Mucosa of gallbladder (tissue), 1 donor: ENCODE results near the gene ORM1. TPM values are rescaled to one million over a fixed set of nuclear protein-coding genes. Genes with fewer than 3 reads are reported as not detected.

Source experiments
- DNase-seq: peaks from one replicate; pipeline ENCODE4 v3.0.0-alpha.2; 2020; ENCODE audit warnings: low spot score
- total RNA-seq: library from RNA; stranded (reverse); gene quantifications from one replicate; pipeline ENCODE4 v1.2.1, GENCODE V29; 2021
- donor health status: DM: no; HTN: no; CAD: no.

The ORM1 gene
- total RNA-seq, 1 donor from 2014 or later, result 12.7 TPM

- DNase-seq, result no peak
Measured at GRCh38 chr9:114342755-114343440, 20.0 kb downstream of the ORM1 start.

- no peak for DNase-seq
Measured at GRCh38 chr9:114343471-114344187, 20.7 kb downstream of the ORM1 start.

GRCh38 chr9:114344188-114344566 is 21.3 kb downstream of the ORM1 start:
- no peak for DNase-seq

- DNase-seq, result no peak
Measured at GRCh38 chr9:114344692-114345091, 21.8 kb downstream of the ORM1 start.

- no peak for DNase-seq
Measured at GRCh38 chr9:114345493-114346065, 22.7 kb downstream of the ORM1 start.

GRCh38 chr9:114346146-114346545 is 23.2 kb downstream of the ORM1 start:
- no peak for DNase-seq

GRCh38 chr9:114347675-114348074 is 24.8 kb downstream of the ORM1 start:
- no peak for DNase-seq

GRCh38 chr9:114348261-114348905 is 25.5 kb downstream of the ORM1 start:
- DNase-seq, result no peak

- peak; percentile 61 for DNase-seq
Measured at GRCh38 chr9:114348906-114349482, 26.1 kb downstream of the ORM1 start.

GRCh38 chr9:114349713-114350480 is 27.0 kb downstream of the ORM1 start:
- DNase-seq, result no peak

GRCh38 chr9:114350636-114351401 is 27.9 kb downstream of the ORM1 start:
- DNase-seq, result no peak

GRCh38 chr9:114351932-114352331 is 29.0 kb downstream of the ORM1 start:
- no peak for DNase-seq

GRCh38 chr9:114355821-114356220 is 32.9 kb downstream of the ORM1 start:
- DNase-seq, result no peak

- no peak for DNase-seq
Measured at GRCh38 chr9:114356792-114357191, 33.9 kb downstream of the ORM1 start.

- DNase-seq, result no peak
Measured at GRCh38 chr9:114357360-114357759, 34.5 kb downstream of the ORM1 start.

- no peak for DNase-seq
Measured at GRCh38 chr9:114357911-114358328, 35.0 kb downstream of the ORM1 start.

GRCh38 chr9:114359801-114360200 is 36.9 kb downstream of the ORM1 start:
- no peak for DNase-seq

- no peak for DNase-seq
Measured at GRCh38 chr9:114361542-114361941, 38.6 kb downstream of the ORM1 start.

- DNase-seq, result no peak
Measured at GRCh38 chr9:114362394-114362793, 39.5 kb downstream of the ORM1 start.

- no peak for DNase-seq
Measured at GRCh38 chr9:114363424-114363823, 40.5 kb downstream of the ORM1 start.
